OCI-LY7 (cell line): ENCODE data around the gene TMEM154. TPM values are rescaled to one million over a fixed set of nuclear protein-coding genes. Genes with fewer than 3 reads are reported as not detected.

ENCODE experiments used
- BruUV-seq: library from RNA; stranded (reverse); fragments of 400-500 nt; replicated peaks from 2 replicates; lab custom pipeline; 2021; lab: Mats Ljungman, UMichigan
- CTCF ChIA-PET: fragments of 300-600 bp; sonication (Branson Sonifier 250); formaldehyde crosslinking; loops from one replicate; lab custom pipeline; 2022; ENCODE audit warnings: antibody characterized with exemption; ENCODE audit not compliant: unreplicated experiment; lab: Charles Lee
- POLR2A ChIA-PET: fragments of 300-600 bp; sonication (Branson Sonifier 250); formaldehyde crosslinking; loops from one replicate; lab custom pipeline; 2022; ENCODE audit warnings: antibody characterized with exemption; lab: Charles Lee
- DNase-seq: peaks from one replicate; pipeline ENCODE4 v3.0.0-alpha.2; 2015; ENCODE audit warnings: low spot score
- H2AFZ ChIP-seq: fragments of 200-600 bp; sonication (generic), shearing (Covaris generic); 2 replicates; pipeline ENCODE4 v1.6.1; 2014; ENCODE audit warnings: mild to moderate bottlenecking, antibody characterized with exemption, low read length, moderate library complexity
- H3K27ac ChIP-seq: fragments of 200-600 bp; sonication (generic); 2 replicates; pipeline ENCODE4 v1.5.1; 2014; ENCODE audit warnings: mixed run types, low read depth, mild to moderate bottlenecking, moderate library complexity, low read length, inconsistent platforms; ENCODE audit not compliant: poor library complexity, severe bottlenecking
- H3K36me3 ChIP-seq: fragments of 200-600 bp; sonication (generic); 2 replicates; pipeline ENCODE4 v1.6.1; 2014; ENCODE audit warnings: mild to moderate bottlenecking, antibody characterized with exemption, low read length, moderate library complexity, mixed read lengths; ENCODE audit not compliant: insufficient read depth
- H3K4me1 ChIP-seq: fragments of 200-600 bp; sonication (generic); 2 replicates; pipeline ENCODE4 v1.5.1; 2014; ENCODE audit warnings: mild to moderate bottlenecking, low read length; ENCODE audit not compliant: insufficient read depth, poor library complexity, severe bottlenecking
- H3K4me2 ChIP-seq: fragments of 200-600 bp; sonication (generic); 2 replicates; pipeline ENCODE4 v1.6.1; 2014; ENCODE audit warnings: mild to moderate bottlenecking, low read length
- H3K4me3 ChIP-seq: fragments of 200-600 bp; sonication (generic); 2 replicates; pipeline ENCODE4 v1.5.1; 2014; ENCODE audit warnings: mild to moderate bottlenecking, low read depth, low read length; ENCODE audit not compliant: poor library complexity, severe bottlenecking
- H3K79me2 ChIP-seq: fragments of 200-600 bp; sonication (generic); 2 replicates; pipeline ENCODE4 v1.6.1; 2016; ENCODE audit warnings: low read depth, mild to moderate bottlenecking, low read length, moderate library complexity, mixed read lengths; ENCODE audit not compliant: insufficient read depth
- H3K9me2 ChIP-seq: fragments of 200-600 bp; sonication (generic); 2 replicates; pipeline ENCODE4 v1.6.1; 2016; ENCODE audit warnings: mild to moderate bottlenecking, low read length, mixed read lengths; ENCODE audit not compliant: insufficient read depth
- H3K9me3 ChIP-seq: fragments of 200-600 bp; sonication (generic); 2 replicates; pipeline ENCODE4 v1.6.1; 2014; ENCODE audit warnings: mild to moderate bottlenecking, mixed run types, low read length, mixed read lengths
- H4K20me1 ChIP-seq: fragments of 200-600 bp; sonication (generic); 2 replicates; pipeline ENCODE4 v1.6.1; 2014; ENCODE audit warnings: mild to moderate bottlenecking, antibody characterized with exemption, low read length, moderate library complexity, mixed read lengths; ENCODE audit not compliant: insufficient read depth
- CTCF ChIP-seq: fragments of 200-600 bp; sonication (generic); conservative IDR thresholded peaks from 2 replicates; pipeline ENCODE4 v1.5.1; 2014; ENCODE audit warnings: mild to moderate bottlenecking, antibody characterized with exemption, low read length, moderate library complexity, mixed read lengths
- EZH2phosphoT487 ChIP-seq: fragments of 200-600 bp; sonication (generic); IDR thresholded peaks from 2 replicates; pipeline ENCODE4 v1.6.1; 2018; ENCODE audit warnings: low read depth, borderline replicate concordance, mild to moderate bottlenecking, mixed run types, antibody characterized with exemption, low read length, moderate library complexity, mixed read lengths
- intact Hi-C: fragments of 100-400 bp; cut with micrococcal nuclease; formaldehyde crosslinking; loops from one replicate; pipeline ENCODE4 v1.10.0; 2022; ENCODE audit not compliant: unreplicated experiment
- total RNA-seq, 2 experiments: library from RNA; depleted of rRNA in 1 of 2; stranded (reverse); fragments of >200 nt in 1 of 2; shearing (Covaris generic) in 1 of 2; gene quantifications; 2 replicates each; pipeline ENCODE4 v1.2.3, GENCODE V29; 2014 to 2022

The TMEM154 gene
- total RNA-seq, 2 experiments from 2014 or later: 17.6 to 59.6 TPM

DNA sequence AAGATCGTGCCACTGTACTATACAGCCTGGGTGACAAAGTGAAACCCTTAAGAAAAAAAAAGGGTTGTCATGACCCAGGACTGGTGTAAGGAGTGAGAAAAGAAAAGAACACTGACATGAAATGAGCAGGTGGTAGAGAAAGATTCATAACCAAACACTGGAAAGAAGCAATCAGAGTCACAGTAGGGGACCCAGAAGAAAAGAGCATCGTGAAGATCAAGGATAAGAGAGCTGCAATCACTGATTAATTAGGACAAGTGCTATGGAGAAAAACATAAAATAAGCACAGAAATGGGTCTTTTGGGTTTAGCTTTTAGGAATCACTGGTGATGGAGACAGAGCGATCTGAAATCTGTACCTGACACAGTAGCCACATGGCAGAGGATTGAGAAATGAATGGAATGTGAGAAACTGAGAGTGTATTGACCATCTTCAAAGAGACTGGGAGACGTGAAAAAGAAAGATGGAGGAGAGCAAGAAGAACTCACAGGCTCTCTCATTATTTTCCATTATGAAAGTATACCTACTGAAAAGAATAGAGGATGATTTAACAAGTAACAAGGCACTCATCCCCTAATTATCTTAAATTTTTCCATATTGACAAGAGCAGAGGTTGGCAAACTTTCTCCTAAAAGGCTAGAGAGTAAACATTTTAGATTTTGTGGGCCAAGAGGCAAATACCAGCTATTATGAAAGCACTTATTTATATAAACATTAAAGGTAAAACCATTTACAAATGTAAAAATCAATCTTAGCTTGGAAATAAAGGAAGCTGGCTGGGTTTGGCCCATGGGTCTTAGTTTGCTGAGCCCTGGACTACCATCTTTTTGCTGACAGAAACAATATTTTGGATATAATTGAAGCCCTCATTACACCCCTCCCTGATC lies 7.3 kb downstream of the TMEM154 start:
- TF ChIP-seq EZH2phosphoT487 (no peak), CTCF (no peak)
- CTCF ChIA-PET: no interaction called here
- peaks cover 52% of the 10 kb centered on the region for H3K79me2 ChIP-seq
- no peaks in the 10 kb centered on the region for H4K20me1 ChIP-seq
- no peak for DNase-seq
- POLR2A ChIA-PET: interaction anchor here (1.0 to 15.7 kb wide), 4 partner anchors 9 to 150 kb away, joined by 3 to 249 read pairs (median 82); no protein-coding TSS in a partner anchor
- no peak overlapping the region for H3K4me3 ChIP-seq
- H3K36me3 ChIP-seq: no peaks in the 10 kb centered on the region
- intact Hi-C loops: no loop called here
- H2AFZ ChIP-seq: no peak overlapping the region
- no peaks in the 10 kb centered on the region for H3K9me3 ChIP-seq
- H3K27ac ChIP-seq: peak overlapping the region; percentile 30
- H3K4me1 ChIP-seq: peaks cover 80% of the 10 kb centered on the region
- no TSS peak for BruUV-seq
- H3K4me2 ChIP-seq: peak overlapping the region; percentile 24
- H3K9me2 ChIP-seq: no peaks in the 10 kb centered on the region

DNA sequence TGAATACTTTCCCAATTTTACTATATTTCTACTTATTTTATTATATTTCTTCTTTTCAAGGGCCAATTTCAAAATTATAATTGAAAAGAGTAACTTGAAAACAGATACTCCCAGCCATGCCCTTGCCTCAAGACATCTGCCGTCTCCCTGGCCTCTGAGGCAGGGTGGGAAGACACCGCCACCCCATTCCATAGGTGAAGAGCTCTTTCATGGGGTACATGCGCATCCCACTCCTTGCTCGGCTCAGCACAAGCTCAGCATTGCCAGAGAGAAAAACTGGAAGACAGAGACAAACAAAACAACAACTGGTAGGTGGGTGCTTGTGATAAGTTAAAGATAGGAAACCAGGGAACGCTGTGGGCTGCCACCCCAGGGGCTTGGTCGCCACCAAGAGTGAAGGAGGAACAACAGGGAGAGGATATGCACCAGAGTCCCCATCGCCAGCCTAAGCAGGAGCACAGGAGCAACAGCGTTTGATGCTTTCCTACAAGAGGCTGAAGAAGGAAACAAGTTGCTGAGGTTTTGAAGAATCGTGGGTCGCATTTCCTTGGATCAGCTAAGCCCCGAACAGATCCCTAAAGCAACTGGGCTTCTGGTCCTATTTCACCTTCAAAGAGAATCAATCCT lies 11.3 kb downstream of the TMEM154 start:
- no peak for TF ChIP-seq CTCF
- no peak for TF ChIP-seq EZH2phosphoT487
- H3K9me2 ChIP-seq: no peaks in the 10 kb centered on the region
- H4K20me1 ChIP-seq: no peaks in the 10 kb centered on the region
- intact Hi-C loops: loop anchor here (5.0 kb wide), 1 partner anchor 116 kb away; no protein-coding TSS in a partner anchor
- peaks cover 81% of the 10 kb centered on the region for H3K4me1 ChIP-seq
- peak overlapping the region; percentile 98 for H3K27ac ChIP-seq
- peak overlapping the region; percentile 97 for H3K4me2 ChIP-seq
- peak; percentile 39 for DNase-seq
- peaks cover 65% of the 10 kb centered on the region for H3K79me2 ChIP-seq
- H3K36me3 ChIP-seq: no peaks in the 10 kb centered on the region
- peak overlapping the region; percentile 78 for H3K4me3 ChIP-seq
- POLR2A ChIA-PET: interaction anchor here (0.6 to 15.7 kb wide), 13 partner anchors 7 to 170 kb away, joined by 3 to 249 read pairs (median 4); partner anchors contain the start of gene TMEM154
- H3K9me3 ChIP-seq: no peaks in the 10 kb centered on the region
- no TSS peak for BruUV-seq
- CTCF ChIA-PET: interaction anchor here (0.6 to 1.9 kb wide), 3 partner anchors 8 to 23 kb away, joined by 3 to 9 read pairs (median 5); no protein-coding TSS in a partner anchor
- peak overlapping the region; percentile 14; the same call in 1 of the 2 replicates for H2AFZ ChIP-seq
